GM21717 (cell line): ENCODE results near the gene ROM1.
"Not testable (repeated sequence)": the region's sequence is repeated elsewhere in the genome, so short reads cannot be mapped to it uniquely, and the experiment has no call there.

ENCODE experiments used
- ATAC-seq: cut with Tn5 transposase; IDR thresholded peaks from one replicate; pipeline ENCODE4 v1.9.1; 2021; ENCODE audit warnings: mild to moderate bottlenecking, moderate library complexity; ENCODE audit not compliant: unreplicated experiment

ROM1 gene

GRCh38 chr11:62585356-62585755 lies 27.7 kb upstream of the ROM1 start:
- ATAC-seq: not testable (repeated sequence)

- ATAC-seq: no peak
Measured at GRCh38 chr11:62588966-62589637, 24.0 kb upstream of the ROM1 start.

- peak; percentile 80 for ATAC-seq
Measured at GRCh38 chr11:62591448-62592145, 21.5 kb upstream of the ROM1 start, which contains the start of gene TUT1. Gene TUT1 (minus strand): TSS chr11:62591523. CDS start chr11:62591485, 38 bp downstream.

- no peak for ATAC-seq
Measured at GRCh38 chr11:62592146-62592815, 20.8 kb upstream of the ROM1 start.

- ATAC-seq: no peak
Measured at GRCh38 chr11:62592989-62593421, 20.1 kb upstream of the ROM1 start.

GRCh38 chr11:62593434-62594044 lies 19.5 kb upstream of the ROM1 start:
- ATAC-seq: no peak

GRCh38 chr11:62595124-62595523 lies 17.9 kb upstream of the ROM1 start:
- no peak for ATAC-seq

GRCh38 chr11:62599069-62599696 lies 13.9 kb upstream of the ROM1 start:
- ATAC-seq: peak; percentile 37

GRCh38 chr11:62599901-62600300 lies 13.2 kb upstream of the ROM1 start:
- ATAC-seq: no peak

GRCh38 chr11:62600367-62601121 lies 12.5 kb upstream of the ROM1 start:
- no peak for ATAC-seq

- ATAC-seq: peak; percentile 10
Measured at GRCh38 chr11:62601122-62601371, 12.0 kb upstream of the ROM1 start.

GRCh38 chr11:62601372-62602140 lies 11.5 kb upstream of the ROM1 start, which contains the start of gene MTA2:
Gene MTA2 (minus strand): TSS chr11:62601865. CDS start chr11:62601450, 415 bp downstream.
- ATAC-seq: peak; percentile 64

- ATAC-seq: no peak
Measured at GRCh38 chr11:62602141-62603071, 10.7 kb upstream of the ROM1 start.

- no peak for ATAC-seq
Measured at GRCh38 chr11:62603072-62603408, 10.0 kb upstream of the ROM1 start.

GRCh38 chr11:62603776-62604299 lies 9.2 kb upstream of the ROM1 start:
- ATAC-seq: no peak

- ATAC-seq: no peak
Measured at GRCh38 chr11:62604460-62605120, 8.5 kb upstream of the ROM1 start.

GRCh38 chr11:62605467-62605866 lies 7.6 kb upstream of the ROM1 start:
- ATAC-seq: no peak

GRCh38 chr11:62605902-62606301 lies 7.2 kb upstream of the ROM1 start:
- ATAC-seq: no peak
